ENCODE data around the gene RIOX2. TPM values are rescaled to one million over a fixed set of nuclear protein-coding genes. Genes with fewer than 3 reads are reported as not detected.

The RIOX2 gene
- polyA plus RNA-seq, 1 donor from 2014 or later: 0.48 TPM

DNA sequence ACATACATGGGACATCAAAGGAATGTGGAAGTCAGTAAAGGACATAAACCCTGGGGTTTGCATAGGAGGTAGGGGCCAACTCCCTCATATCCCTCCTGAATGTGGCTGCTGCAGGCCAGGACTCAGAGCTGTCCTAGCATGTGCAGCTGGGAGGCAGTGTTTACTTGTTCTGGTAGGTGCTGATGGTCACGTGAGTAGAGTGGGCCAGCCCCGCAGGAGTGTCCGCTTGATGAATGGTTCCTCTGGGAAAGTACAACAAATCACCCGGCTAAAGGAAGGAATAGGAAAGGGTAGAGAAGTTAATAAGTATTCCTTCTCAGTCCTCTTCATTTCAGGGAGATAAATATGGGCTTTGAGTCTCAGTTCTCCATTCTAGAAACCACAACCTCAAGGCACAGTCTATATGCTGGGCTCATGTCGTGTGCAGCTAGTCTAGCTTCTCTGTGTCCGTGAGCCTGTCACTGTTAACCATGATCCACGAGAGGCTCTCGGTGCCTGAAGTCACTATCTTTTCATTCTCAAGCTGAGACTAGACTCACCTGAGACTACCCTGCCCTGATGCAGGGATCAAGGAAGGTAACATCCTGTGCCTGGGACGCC, 17.9 kb downstream of the RIOX2 start:
- Histone ChIP-seq H3K9me2 (ENCODE audit: insufficient read depth, low read length) (no peaks in the 10 kb centered on the region), H3K36me3 (ENCODE audit: insufficient read depth, low read length) (no peaks in the 10 kb centered on the region), H3K27me3 (ENCODE audit: insufficient read depth, low read depth, low read length) (no peaks in the 10 kb centered on the region), H3K4me2 (ENCODE audit: low read length) (no peak overlapping the region), H4K20me1 (ENCODE audit: insufficient read depth) (no peaks in the 10 kb centered on the region), H3K9ac (ENCODE audit: low read length) (no peak overlapping the region), H3F3A (ENCODE audit: insufficient read depth, low read length, poor library complexity, severe bottlenecking) (no peaks in the 10 kb centered on the region), H2AFZ (ENCODE audit: low read depth, low read length) (no peak overlapping the region), H3K79me2 (replicated peaks; ENCODE audit: insufficient read depth, low read length) (no peaks in the 10 kb centered on the region), H3K9me3 (ENCODE audit: low read length) (no peaks in the 10 kb centered on the region), H3K4me3 (ENCODE audit: low read length) (no peak overlapping the region), H3K27ac (ENCODE audit: low read length) (no peak overlapping the region)
- no peak for TF ChIP-seq EP300 (conservative IDR thresholded peaks at IDR 0.05; ENCODE audit: poor library complexity, severe bottlenecking)
- TF ChIP-seq TAF1 (IDR thresholded peaks at IDR 0.05; ENCODE audit: low read depth): no peak
- no peak for TF ChIP-seq POLR2AphosphoS5 (IDR thresholded peaks at IDR 0.05)
- no peak for TF ChIP-seq MXI1 (conservative IDR thresholded peaks at IDR 0.05; ENCODE audit: poor library complexity, severe bottlenecking)
- no peak for TF ChIP-seq EZH2 (IDR thresholded peaks at IDR 0.05; ENCODE audit: borderline replicate concordance, insufficient read depth, low read length, poor library complexity, severe bottlenecking)
- no peak for TF ChIP-seq RAD21 (conservative IDR thresholded peaks at IDR 0.05)
- TF ChIP-seq, protein P1, sequence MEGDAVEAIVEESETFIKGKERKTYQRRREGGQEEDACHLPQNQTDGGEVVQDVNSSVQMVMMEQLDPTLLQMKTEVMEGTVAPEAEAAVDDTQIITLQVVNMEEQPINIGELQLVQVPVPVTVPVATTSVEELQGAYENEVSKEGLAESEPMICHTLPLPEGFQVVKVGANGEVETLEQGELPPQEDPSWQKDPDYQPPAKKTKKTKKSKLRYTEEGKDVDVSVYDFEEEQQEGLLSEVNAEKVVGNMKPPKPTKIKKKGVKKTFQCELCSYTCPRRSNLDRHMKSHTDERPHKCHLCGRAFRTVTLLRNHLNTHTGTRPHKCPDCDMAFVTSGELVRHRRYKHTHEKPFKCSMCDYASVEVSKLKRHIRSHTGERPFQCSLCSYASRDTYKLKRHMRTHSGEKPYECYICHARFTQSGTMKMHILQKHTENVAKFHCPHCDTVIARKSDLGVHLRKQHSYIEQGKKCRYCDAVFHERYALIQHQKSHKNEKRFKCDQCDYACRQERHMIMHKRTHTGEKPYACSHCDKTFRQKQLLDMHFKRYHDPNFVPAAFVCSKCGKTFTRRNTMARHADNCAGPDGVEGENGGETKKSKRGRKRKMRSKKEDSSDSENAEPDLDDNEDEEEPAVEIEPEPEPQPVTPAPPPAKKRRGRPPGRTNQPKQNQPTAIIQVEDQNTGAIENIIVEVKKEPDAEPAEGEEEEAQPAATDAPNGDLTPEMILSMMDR (IDR thresholded peaks at IDR 0.05; ENCODE audit: poor library complexity, severe bottlenecking): no peak
- TF ChIP-seq, protein P2, sequence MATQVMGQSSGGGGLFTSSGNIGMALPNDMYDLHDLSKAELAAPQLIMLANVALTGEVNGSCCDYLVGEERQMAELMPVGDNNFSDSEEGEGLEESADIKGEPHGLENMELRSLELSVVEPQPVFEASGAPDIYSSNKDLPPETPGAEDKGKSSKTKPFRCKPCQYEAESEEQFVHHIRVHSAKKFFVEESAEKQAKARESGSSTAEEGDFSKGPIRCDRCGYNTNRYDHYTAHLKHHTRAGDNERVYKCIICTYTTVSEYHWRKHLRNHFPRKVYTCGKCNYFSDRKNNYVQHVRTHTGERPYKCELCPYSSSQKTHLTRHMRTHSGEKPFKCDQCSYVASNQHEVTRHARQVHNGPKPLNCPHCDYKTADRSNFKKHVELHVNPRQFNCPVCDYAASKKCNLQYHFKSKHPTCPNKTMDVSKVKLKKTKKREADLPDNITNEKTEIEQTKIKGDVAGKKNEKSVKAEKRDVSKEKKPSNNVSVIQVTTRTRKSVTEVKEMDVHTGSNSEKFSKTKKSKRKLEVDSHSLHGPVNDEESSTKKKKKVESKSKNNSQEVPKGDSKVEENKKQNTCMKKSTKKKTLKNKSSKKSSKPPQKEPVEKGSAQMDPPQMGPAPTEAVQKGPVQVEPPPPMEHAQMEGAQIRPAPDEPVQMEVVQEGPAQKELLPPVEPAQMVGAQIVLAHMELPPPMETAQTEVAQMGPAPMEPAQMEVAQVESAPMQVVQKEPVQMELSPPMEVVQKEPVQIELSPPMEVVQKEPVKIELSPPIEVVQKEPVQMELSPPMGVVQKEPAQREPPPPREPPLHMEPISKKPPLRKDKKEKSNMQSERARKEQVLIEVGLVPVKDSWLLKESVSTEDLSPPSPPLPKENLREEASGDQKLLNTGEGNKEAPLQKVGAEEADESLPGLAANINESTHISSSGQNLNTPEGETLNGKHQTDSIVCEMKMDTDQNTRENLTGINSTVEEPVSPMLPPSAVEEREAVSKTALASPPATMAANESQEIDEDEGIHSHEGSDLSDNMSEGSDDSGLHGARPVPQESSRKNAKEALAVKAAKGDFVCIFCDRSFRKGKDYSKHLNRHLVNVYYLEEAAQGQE (IDR thresholded peaks at IDR 0.05; ENCODE audit: borderline replicate concordance): no peak
- TF ChIP-seq SMC3 (conservative IDR thresholded peaks at IDR 0.05; ENCODE audit: poor library complexity): no peak

DNA sequence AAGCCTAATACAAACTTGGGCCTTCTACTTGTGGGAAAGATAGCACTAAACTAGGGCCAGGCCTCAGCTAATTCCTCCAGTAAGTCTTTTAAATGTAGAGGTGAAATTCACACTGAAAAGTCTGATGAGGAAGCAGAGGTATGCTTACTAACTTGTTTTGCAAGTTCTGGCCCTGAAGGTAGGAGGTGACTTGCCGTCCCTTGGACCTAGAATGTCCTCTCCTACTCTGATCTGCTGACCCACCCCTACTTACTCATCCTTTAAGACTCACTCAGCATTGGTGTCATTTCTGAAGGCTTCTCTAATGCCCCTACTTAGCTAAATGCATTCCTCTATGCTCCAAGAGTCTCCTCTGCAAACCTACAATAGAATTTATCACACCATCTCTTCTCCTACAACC, 19.4 kb downstream of the RIOX2 start:
- Histone ChIP-seq H3K9ac (ENCODE audit: low read length) (no peak overlapping the region), H3K9me2 (ENCODE audit: insufficient read depth, low read length) (no peaks in the 10 kb centered on the region), H3K4me2 (ENCODE audit: low read length) (no peak overlapping the region), H3K9me3 (ENCODE audit: low read length) (no peaks in the 10 kb centered on the region), H3K79me2 (replicated peaks; ENCODE audit: insufficient read depth, low read length) (no peaks in the 10 kb centered on the region), H3K4me3 (ENCODE audit: low read length) (no peak overlapping the region), H4K20me1 (ENCODE audit: insufficient read depth) (no peaks in the 10 kb centered on the region), H3K27me3 (ENCODE audit: insufficient read depth, low read depth, low read length) (no peaks in the 10 kb centered on the region), H3F3A (ENCODE audit: insufficient read depth, low read length, poor library complexity, severe bottlenecking) (no peaks in the 10 kb centered on the region), H3K27ac (ENCODE audit: low read length) (no peak overlapping the region), H3K36me3 (ENCODE audit: insufficient read depth, low read length) (no peaks in the 10 kb centered on the region), H2AFZ (ENCODE audit: low read depth, low read length) (no peak overlapping the region)
- TF ChIP-seq, protein P2 (IDR thresholded peaks at IDR 0.05; ENCODE audit: borderline replicate concordance): no peak
- TF ChIP-seq POLR2AphosphoS5 (IDR thresholded peaks at IDR 0.05) (no peak), TAF1 (IDR thresholded peaks at IDR 0.05; ENCODE audit: low read depth) (no peak), SMC3 (conservative IDR thresholded peaks at IDR 0.05; ENCODE audit: poor library complexity) (no peak), RAD21 (conservative IDR thresholded peaks at IDR 0.05) (no peak), MXI1 (conservative IDR thresholded peaks at IDR 0.05; ENCODE audit: poor library complexity, severe bottlenecking) (no peak), EP300 (conservative IDR thresholded peaks at IDR 0.05; ENCODE audit: poor library complexity, severe bottlenecking) (no peak), EZH2 (IDR thresholded peaks at IDR 0.05; ENCODE audit: borderline replicate concordance, insufficient read depth, low read length, poor library complexity, severe bottlenecking) (no peak)
- TF ChIP-seq, protein P1 (IDR thresholded peaks at IDR 0.05; ENCODE audit: poor library complexity, severe bottlenecking): no peak

All from neural cell (in vitro differentiated cells).